PC-9 (cell line): ENCODE measurements around the gene SLC9A3. TPM values are rescaled to one million over a fixed set of nuclear protein-coding genes. Genes with fewer than 3 reads are reported as not detected.

ENCODE experiments used
- BruUV-seq: library from RNA; stranded (reverse); fragments of 400-500 nt; replicated peaks from 2 replicates; lab custom pipeline; 2021; lab: Mats Ljungman, UMichigan
- CTCF ChIA-PET: fragments of 300-600 bp; sonication (Branson Sonifier 250); formaldehyde crosslinking; loops from one replicate; lab custom pipeline; 2022; ENCODE audit warnings: antibody characterized with exemption; lab: Charles Lee
- POLR2A ChIA-PET: fragments of 300-600 bp; sonication (Branson Sonifier 250); formaldehyde crosslinking; loops from one replicate; lab custom pipeline; 2022; ENCODE audit warnings: antibody characterized with exemption; ENCODE audit not compliant: unreplicated experiment; lab: Charles Lee
- DNase-seq, 2 experiments: peaks; one replicate each; pipeline versions ENCODE4 v3.0.0 to v3.0.0-alpha.2; 2015 to 2022; ENCODE audit warnings: mixed read lengths in 1 of 2
- H2AFZ ChIP-seq: fragments of 200-600 bp; sonication (generic); 2 replicates; pipeline ENCODE4 v1.8.1; 2017; ENCODE audit warnings: antibody characterized with exemption
- H3F3A ChIP-seq: fragments of 200-600 bp; sonication (generic); 2 replicates; pipeline ENCODE4 v1.8.1; 2017; ENCODE audit warnings: antibody characterized with exemption, mild to moderate bottlenecking, low read depth; ENCODE audit not compliant: insufficient read depth
- H3K27ac ChIP-seq: fragments of 200-600 bp; sonication (generic); 2 replicates; pipeline ENCODE4 v1.6.1; 2016; ENCODE audit warnings: mixed run types
- H3K27me3 ChIP-seq: fragments of 200-600 bp; sonication (generic); 2 replicates; pipeline ENCODE4 v1.6.1; 2016; ENCODE audit warnings: low read depth, mixed run types; ENCODE audit not compliant: insufficient read depth
- H3K36me3 ChIP-seq: fragments of 200-600 bp; sonication (generic); 2 replicates; pipeline ENCODE4 v1.6.1; 2016; ENCODE audit warnings: low read depth, mixed run types
- H3K4me1 ChIP-seq: fragments of 200-600 bp; sonication (generic); replicated peaks from 2 replicates; pipeline ENCODE4 v1.6.1; 2016; ENCODE audit warnings: mixed run types; ENCODE audit not compliant: insufficient read depth
- H3K4me2 ChIP-seq: fragments of 200-600 bp; sonication (generic); 2 replicates; pipeline ENCODE4 v1.6.1; 2017; ENCODE audit warnings: mixed run types
- H3K4me3 ChIP-seq: fragments of 200-600 bp; sonication (generic); 2 replicates; pipeline ENCODE4 v1.6.1; 2016; ENCODE audit warnings: mixed run types
- H3K79me2 ChIP-seq: fragments of 200-600 bp; sonication (generic); 2 replicates; pipeline ENCODE4 v1.6.1; 2017; ENCODE audit warnings: low read depth, mixed run types
- H3K9me2 ChIP-seq: fragments of 200-600 bp; sonication (generic); 2 replicates; pipeline ENCODE4 v1.8.1; 2017; ENCODE audit warnings: mild to moderate bottlenecking; ENCODE audit not compliant: insufficient read depth
- H3K9me3 ChIP-seq: fragments of 200-600 bp; sonication (generic); 2 replicates; pipeline ENCODE4 v1.8.1; 2016; ENCODE audit warnings: low read depth; ENCODE audit not compliant: insufficient read depth
- H4K20me1 ChIP-seq: fragments of 200-600 bp; sonication (generic); 2 replicates; pipeline ENCODE4 v1.8.1; 2017; ENCODE audit not compliant: insufficient read depth
- CTCF ChIP-seq: fragments of 200-600 bp; sonication (generic); conservative IDR thresholded peaks from 2 replicates; pipeline ENCODE4 v1.6.1; 2017; ENCODE audit warnings: mixed run types, antibody characterized with exemption, mild to moderate bottlenecking, moderate library complexity
- EZH2 ChIP-seq: fragments of 200-600 bp; sonication (generic); IDR thresholded peaks from 2 replicates; pipeline ENCODE4 v1.8.0; 2017; ENCODE audit warnings: antibody characterized with exemption, low read depth
- intact Hi-C: fragments of 100-400 bp; cut with micrococcal nuclease; formaldehyde crosslinking; loops from one replicate; pipeline ENCODE4 v1.10.0; 2022; ENCODE audit not compliant: unreplicated experiment
- total RNA-seq: library from RNA; stranded (reverse); gene quantifications from 2 replicates; pipeline ENCODE4 v1.2.3, GENCODE V29; 2021

The SLC9A3 gene
- total RNA-seq, 1 experiment from 2014 or later = 5.6 TPM

DNA sequence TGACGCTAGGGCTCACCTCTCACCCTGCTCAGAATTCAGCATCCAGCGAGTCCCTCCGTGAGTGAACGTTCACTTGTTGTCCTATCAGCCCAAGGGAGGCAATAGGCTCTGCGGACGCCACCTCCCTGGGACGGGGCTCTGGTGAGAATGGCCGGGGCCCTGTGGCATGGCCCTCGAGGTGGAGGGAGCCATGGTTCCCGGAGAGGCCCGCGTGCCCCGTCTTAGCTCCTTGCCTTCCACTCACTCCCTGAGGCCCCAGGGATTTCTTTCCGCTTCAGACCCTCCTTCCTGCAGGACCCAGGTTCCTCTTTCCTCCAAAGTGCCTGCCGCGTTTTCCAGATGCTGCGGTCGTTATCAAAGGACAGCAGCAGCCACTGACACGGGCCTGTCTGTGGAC is 59.8 kb downstream of the SLC9A3 start:
- TF ChIP-seq EZH2 = no peak
- TF ChIP-seq CTCF = no peak
- intact Hi-C loops = no loop called here
- H3K9me3 ChIP-seq = no peaks in the 10 kb centered on the region
- H3K36me3 ChIP-seq = peaks cover 27% of the 10 kb centered on the region
- H3F3A ChIP-seq = peaks cover 15% of the 10 kb centered on the region; the same call in 1 of the 2 replicates
- H3K4me1 ChIP-seq = peaks cover 4% of the 10 kb centered on the region
- H4K20me1 ChIP-seq = no peaks in the 10 kb centered on the region
- H3K27ac ChIP-seq = no peak overlapping the region
- peaks cover 15% of the 10 kb centered on the region for H3K79me2 ChIP-seq
- no peak overlapping the region for H3K4me3 ChIP-seq
- H3K27me3 ChIP-seq = no peaks in the 10 kb centered on the region
- H3K9me2 ChIP-seq = no peaks in the 10 kb centered on the region
- CTCF ChIA-PET = no interaction called here
- no TSS peak for BruUV-seq
- POLR2A ChIA-PET = no interaction called here
- H3K4me2 ChIP-seq = no peak overlapping the region
- no peak for DNase-seq
- H2AFZ ChIP-seq = no peak overlapping the region

DNA sequence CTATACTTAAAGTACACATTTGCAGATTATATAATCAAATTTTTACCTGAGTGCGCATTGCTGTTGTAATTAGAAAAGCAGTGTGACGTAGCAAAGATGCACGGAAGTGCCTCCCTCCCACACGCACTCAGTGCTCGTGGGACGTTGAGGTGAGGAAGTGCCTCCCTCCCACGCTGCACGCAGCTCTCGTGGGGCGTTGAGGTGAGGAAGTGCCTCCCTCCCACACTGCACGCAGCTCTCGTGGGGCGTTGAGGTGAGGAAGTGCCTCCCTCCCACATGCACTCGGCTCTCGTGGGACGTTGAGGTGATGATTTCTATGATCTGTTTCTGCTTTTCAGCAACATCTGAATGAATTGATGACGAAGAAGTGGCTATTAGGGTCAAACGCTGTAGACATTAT is 60.3 kb downstream of the SLC9A3 start:
- Histone ChIP-seq H3K4me2 (no peak overlapping the region), H3K4me3 (no peak overlapping the region), H3K27ac (no peak overlapping the region), H3K9me3 (no peaks in the 10 kb centered on the region), H3K27me3 (no peaks in the 10 kb centered on the region), H3K79me2 (peaks cover 16% of the 10 kb centered on the region), H3K36me3 (peaks cover 30% of the 10 kb centered on the region), H3F3A (peaks cover 19% of the 10 kb centered on the region; the same call in 1 of the 2 replicates), H4K20me1 (no peaks in the 10 kb centered on the region), H2AFZ (no peak overlapping the region), H3K9me2 (no peaks in the 10 kb centered on the region), H3K4me1 (peaks cover 9% of the 10 kb centered on the region)
- POLR2A ChIA-PET = no interaction called here
- intact Hi-C loops = no loop called here
- TF ChIP-seq EZH2 (no peak), CTCF (no peak)
- no TSS peak for BruUV-seq
- no peak for DNase-seq
- CTCF ChIA-PET = no interaction called here

DNA sequence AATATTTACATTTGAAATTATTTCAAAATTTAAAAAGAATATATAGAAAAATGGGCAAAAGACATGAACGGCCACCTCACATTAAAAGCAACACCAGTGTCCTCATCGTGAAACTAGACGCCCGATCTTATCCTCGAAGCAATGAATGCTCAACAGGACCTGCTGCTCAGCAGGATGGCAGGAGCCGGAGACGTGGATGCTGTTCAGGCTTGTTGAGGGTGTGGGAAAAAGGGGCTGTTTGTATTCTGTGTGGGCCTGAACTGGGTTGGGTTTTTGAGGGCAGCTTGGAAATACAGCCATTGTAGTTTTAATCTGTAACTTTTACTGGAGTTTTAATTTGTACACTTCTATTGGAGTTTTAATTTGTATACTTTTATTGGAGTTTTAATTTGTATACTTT is 60.9 kb downstream of the SLC9A3 start:
- H3K27ac ChIP-seq = no peak overlapping the region
- no peak for DNase-seq
- POLR2A ChIA-PET = no interaction called here
- intact Hi-C loops = no loop called here
- peaks cover 22% of the 10 kb centered on the region for H3F3A ChIP-seq
- H3K4me3 ChIP-seq = no peak overlapping the region
- no peaks in the 10 kb centered on the region for H3K9me2 ChIP-seq
- no peak overlapping the region for H3K4me2 ChIP-seq
- CTCF ChIA-PET = no interaction called here
- no TSS peak for BruUV-seq
- peaks cover 31% of the 10 kb centered on the region for H3K36me3 ChIP-seq
- H3K4me1 ChIP-seq = peaks cover 13% of the 10 kb centered on the region
- TF ChIP-seq CTCF = no peak
- TF ChIP-seq EZH2 = no peak
- no peak overlapping the region for H2AFZ ChIP-seq
- H3K27me3 ChIP-seq = no peaks in the 10 kb centered on the region
- no peaks in the 10 kb centered on the region for H3K9me3 ChIP-seq
- peaks cover 18% of the 10 kb centered on the region for H3K79me2 ChIP-seq
- peaks cover 3% of the 10 kb centered on the region for H4K20me1 ChIP-seq
